Activated CD8-positive, alpha-beta memory T cell treated with anti-CD3 and anti-CD28 coated beads, Interleukin-2, amount 50 U/mL, for 48 hours (primary cell): ENCODE measurements around the gene GLOD4.

ENCODE experiments used
- DNase-seq: peaks from one replicate; pipeline ENCODE4 v3.0.0-alpha.2; 2020

GLOD4 gene

GRCh38 chr17:733743-734142, 48.3 kb downstream of the GLOD4 start:
- DNase-seq, result no peak

- peak; percentile 76 for DNase-seq
Measured at GRCh38 chr17:732902-733720, 49.0 kb downstream of the GLOD4 start.

GRCh38 chr17:732067-732901, 49.8 kb downstream of the GLOD4 start, which contains the start of gene TLCD3A:
TSS of gene TLCD3A (plus strand) at chr17:732596. CDS start at chr17:732648, 52 bp downstream.
- peak; percentile 78 for DNase-seq

GRCh38 chr17:731644-732066, 50.4 kb downstream of the GLOD4 start:
- no peak for DNase-seq

- DNase-seq, result no peak
Measured at GRCh38 chr17:728911-729310, 53.2 kb downstream of the GLOD4 start.

- no peak for DNase-seq
Measured at GRCh38 chr17:726271-726919, 55.7 kb downstream of the GLOD4 start.

GRCh38 chr17:725746-726145, 56.3 kb downstream of the GLOD4 start:
- no peak for DNase-seq

- DNase-seq, result no peak
Measured at GRCh38 chr17:725084-725483, 57.0 kb downstream of the GLOD4 start.

GRCh38 chr17:721540-721937, 60.5 kb downstream of the GLOD4 start:
- no peak for DNase-seq

GRCh38 chr17:720706-721539, 61.2 kb downstream of the GLOD4 start:
- no peak for DNase-seq

GRCh38 chr17:718075-718474, 64.0 kb downstream of the GLOD4 start:
- DNase-seq, result no peak
